IMR-90 (cell line): ENCODE results near the gene ESAM.

Source experiments
- CTCF ChIP-seq: conservative IDR thresholded peaks from 2 replicates; pipeline ENCODE4 v1.5.1; 2012; ENCODE audit warnings: mild to moderate bottlenecking, low read depth, low read length, improper control_type of control experiment
- POLR2A ChIP-seq: IDR thresholded peaks from 2 replicates; pipeline ENCODE4 v1.6.1; 2012; ENCODE audit warnings: mild to moderate bottlenecking, low read depth, low read length
- RAD21 ChIP-seq: IDR thresholded peaks from 2 replicates; pipeline ENCODE4 v1.6.1; 2012; ENCODE audit warnings: low read length, improper control_type of control experiment
- SMC3 ChIP-seq: fragments of 150-350 bp; IDR thresholded peaks from 2 replicates; pipeline ENCODE4 v1.6.1; 2016; ENCODE audit warnings: low read depth, mild to moderate bottlenecking, antibody characterized with exemption, low read length, moderate library complexity

DNA sequence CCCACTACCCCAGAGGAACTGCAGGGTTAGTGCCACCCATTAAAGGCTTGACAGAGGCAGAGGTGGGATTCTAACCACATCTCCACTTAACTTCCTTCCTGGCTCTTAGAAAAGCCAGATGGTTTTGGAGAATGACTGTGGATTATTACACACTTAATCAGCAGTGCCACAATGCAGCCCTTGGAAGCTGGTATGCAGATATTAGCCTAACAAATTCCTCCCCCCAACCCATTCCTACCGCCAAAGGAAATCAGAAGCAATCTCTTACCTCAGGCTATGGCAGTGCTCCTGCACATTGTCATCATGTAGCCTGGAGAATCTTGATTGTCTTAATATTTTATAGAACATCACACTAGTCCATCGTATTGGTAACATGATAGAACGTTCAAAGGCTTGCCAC is 45.5 kb downstream of the ESAM start:
- TF ChIP-seq POLR2A (no peak), CTCF (no peak), SMC3 (no peak), RAD21 (no peak)
